H1 (cell line): ENCODE data around the gene LRRC41.
A peak's percentile ranks its signal among the peaks of the same experiment; 100 is the strongest.

Experiments used
- CHD2 ChIP-seq: IDR thresholded peaks from 2 replicates; pipeline ENCODE4 v1.6.1; 2012; ENCODE audit warnings: low read length, improper control_type of control experiment
- CTCF ChIP-seq, 3 experiments: IDR thresholded peaks; 1 replicate in 2 of 3; 2 replicates in 1 of 3; pipeline versions ENCODE4 v1.5.1 to v1.6.1; 2011; ENCODE audit warnings: low read length in 3 of 3, mild to moderate bottlenecking in 3 of 3, inconsistent platforms in 2 of 3, low read depth in 1 of 3, moderate library complexity in 1 of 3; ENCODE audit not compliant: insufficient read depth in 1 of 3; ENCODE audit errors: control extremely low read depth in 1 of 3
- EZH2 ChIP-seq: fragments of 200-600 bp; sonication (generic); IDR thresholded peaks from 2 replicates; pipeline ENCODE4 v1.7.1; 2012; ENCODE audit warnings: low read depth, mild to moderate bottlenecking, moderate library complexity, low read length, inconsistent platforms; ENCODE audit not compliant: severe bottlenecking
- HDAC2 ChIP-seq, 2 experiments: fragments of 300-600 bp in 1 of 2; sonication (generic) in 1 of 2; IDR thresholded peaks; 2 replicates each; pipeline ENCODE4 v1.6.1; 2011 to 2012; ENCODE audit warnings: low read depth in 2 of 2, low read length in 2 of 2, mild to moderate bottlenecking in 2 of 2, moderate library complexity in 2 of 2, borderline replicate concordance in 1 of 2, inconsistent platforms in 1 of 2
- KDM1A ChIP-seq: fragments of 200-600, 300-600 bp; sonication (generic); IDR thresholded peaks from 2 replicates; pipeline ENCODE4 v1.7.1; 2016; ENCODE audit warnings: mild to moderate bottlenecking, low read length, borderline replicate concordance
- KDM5A ChIP-seq: fragments of 200-600 bp; IDR thresholded peaks from 2 replicates; pipeline ENCODE4 v1.7.1; 2012; ENCODE audit warnings: mild to moderate bottlenecking, low read length, inconsistent platforms, mixed read lengths
- MAFK ChIP-seq: IDR thresholded peaks from 2 replicates; pipeline ENCODE4 v1.6.1; 2012; ENCODE audit warnings: low read depth, mild to moderate bottlenecking, improper control_type of control experiment, low read length
- POLR2AphosphoS5 ChIP-seq: IDR thresholded peaks from 2 replicates; pipeline ENCODE4 v1.6.1; 2011; ENCODE audit warnings: low read depth, low read length
- SIN3A ChIP-seq, 2 experiments: IDR thresholded peaks in 1 of 2; conservative IDR thresholded peaks in 1 of 2; 2 replicates each; pipeline ENCODE4 v1.6.1; 2011 to 2012; ENCODE audit warnings: low read length in 2 of 2, improper control_type of control experiment in 1 of 2, low read depth in 1 of 2, mild to moderate bottlenecking in 1 of 2
- SP1 ChIP-seq: IDR thresholded peaks from 2 replicates; pipeline ENCODE4 v1.6.1; 2011; ENCODE audit warnings: low read depth, low read length
- TEAD4 ChIP-seq: IDR thresholded peaks from 2 replicates; pipeline ENCODE4 v1.6.1; 2012; ENCODE audit warnings: low read depth, low read length, inconsistent platforms, mixed read lengths
- ZNF274 ChIP-seq: IDR thresholded peaks from 2 replicates; pipeline ENCODE4 v1.7.0; 2012; ENCODE audit warnings: low read length, borderline replicate concordance; ENCODE audit errors: extremely low read depth

- TF ChIP-seq KDM5A, result no peak
- TF ChIP-seq SIN3A (conservative IDR thresholded peaks at IDR 0.05 in 1 of 2, IDR thresholded peaks at IDR 0.05 in 1 of 2; ENCODE audit: low read depth in 1 of 2, low read length in 2 of 2), result no peak
- no peak for TF ChIP-seq EZH2
- TF ChIP-seq SP1, result no peak
- TF ChIP-seq HDAC2 (IDR thresholded peaks at IDR 0.05; ENCODE audit: borderline replicate concordance in 1 of 2, low read depth in 2 of 2, low read length in 2 of 2), result no peak
- TF ChIP-seq KDM1A, result no peak
- TF ChIP-seq CTCF (IDR thresholded peaks at IDR 0.05; ENCODE audit: control extremely low read depth in 1 of 3, insufficient read depth in 1 of 3, low read depth in 1 of 3, low read length in 3 of 3), result peak; percentile 19 to 38 (median 35)
- TF ChIP-seq ZNF274, result no peak
- no peak for TF ChIP-seq POLR2AphosphoS5
- no peak for TF ChIP-seq CHD2
- no peak for TF ChIP-seq TEAD4
- no peak for TF ChIP-seq MAFK
Measured at GRCh38 chr1:46342084-46342656, 38.8 kb upstream of the LRRC41 start.
